Measurements from ENCODE around the gene DMRT3.

GRCh38 chr9:977838-978830, 1.7 kb downstream of the DMRT3 start:
- no peak for TF ChIP-seq POLR2AphosphoS5 (IDR thresholded peaks at IDR 0.05)
- TF ChIP-seq CTCF (IDR thresholded peaks at IDR 0.05 in 8 of 11, conservative IDR thresholded peaks at IDR 0.05 in 3 of 11) = no peak
- no peak for TF ChIP-seq POLR2A (IDR thresholded peaks at IDR 0.05)

All from spleen (tissue), 7 donors.